Trophoblast cell (in vitro differentiated cells and primary cell): Measurements from ENCODE around the gene YTHDF2.
A peak's percentile ranks its signal among the peaks of the same experiment; 100 is the strongest.
"Not testable (repeated sequence)": the region's sequence is repeated elsewhere in the genome, so short reads cannot be mapped to it uniquely, and the experiment has no call there.

Experiments used
- DNase-seq, 2 donors: peaks; one replicate each; pipeline ENCODE4 v3.0.0-alpha.2; 2016
- H2AFZ ChIP-seq: 2 replicates; pipeline ENCODE4 v1.6.1; 2013; ENCODE audit warnings: low read length, moderate library complexity, mild to moderate bottlenecking; ENCODE audit not compliant: insufficient read depth, poor library complexity
- H2AK5ac ChIP-seq: 2 replicates; pipeline ENCODE4 v1.6.1; 2013; ENCODE audit warnings: mild to moderate bottlenecking, low read length
- H2BK120ac ChIP-seq: 2 replicates; pipeline ENCODE4 v1.6.1; 2013; ENCODE audit warnings: low read length, mild to moderate bottlenecking, moderate library complexity; ENCODE audit not compliant: insufficient read depth, poor library complexity
- H2BK12ac ChIP-seq: 2 replicates; pipeline ENCODE4 v1.6.1; 2013; ENCODE audit warnings: mild to moderate bottlenecking, low read length, moderate library complexity
- H2BK5ac ChIP-seq: 2 replicates; pipeline ENCODE4 v1.6.1; 2013; ENCODE audit warnings: low read length, low read depth, moderate library complexity, mild to moderate bottlenecking; ENCODE audit not compliant: poor library complexity
- H3K14ac ChIP-seq: 2 replicates; pipeline ENCODE4 v1.6.1; 2013; ENCODE audit warnings: mild to moderate bottlenecking, low read length
- H3K18ac ChIP-seq: 2 replicates; pipeline ENCODE4 v1.6.1; 2013; ENCODE audit warnings: mild to moderate bottlenecking, low read length
- H3K23ac ChIP-seq: 2 replicates; pipeline ENCODE4 v1.6.1; 2013; ENCODE audit warnings: low read length
- H3K27ac ChIP-seq: 2 replicates; pipeline ENCODE4 v1.5.1; 2013; ENCODE audit warnings: low read depth, mild to moderate bottlenecking, inconsistent platforms, low read length, moderate library complexity
- H3K27me3 ChIP-seq: 2 replicates; pipeline ENCODE4 v1.6.1; 2013; ENCODE audit warnings: inconsistent platforms, mild to moderate bottlenecking, low read length, moderate library complexity; ENCODE audit not compliant: insufficient read depth
- H3K36me3 ChIP-seq, 2 experiments: 1 replicate in 1 of 2; 2 replicates in 1 of 2; pipeline ENCODE4 v1.6.1; 2013; ENCODE audit warnings: low read length in 2 of 2, mild to moderate bottlenecking in 2 of 2, moderate library complexity in 1 of 2; ENCODE audit not compliant: insufficient read depth in 2 of 2, control insufficient read depth in 1 of 2
- H3K4ac ChIP-seq: 2 replicates; pipeline ENCODE4 v1.6.1; 2013; ENCODE audit warnings: low read depth, mild to moderate bottlenecking, low read length, moderate library complexity
- H3K4me1 ChIP-seq, 2 experiments: 1 replicate in 1 of 2; 2 replicates in 1 of 2; pipeline ENCODE4 v1.6.1; 2013; ENCODE audit warnings: low read length in 2 of 2, mild to moderate bottlenecking in 2 of 2, moderate library complexity in 1 of 2; ENCODE audit not compliant: insufficient read depth in 2 of 2, control insufficient read depth in 1 of 2
- H3K4me2 ChIP-seq: 2 replicates; pipeline ENCODE4 v1.6.1; 2013; ENCODE audit warnings: inconsistent platforms, mild to moderate bottlenecking, low read length, moderate library complexity
- H3K4me3 ChIP-seq: 2 replicates; pipeline ENCODE4 v1.5.1; 2013; ENCODE audit warnings: mild to moderate bottlenecking, low read depth, low read length, inconsistent platforms
- H3K79me1 ChIP-seq: one replicate; pipeline ENCODE4 v1.6.1; 2013; ENCODE audit warnings: low read length
- H3K79me2 ChIP-seq: 2 replicates; pipeline ENCODE4 v1.6.1; 2013; ENCODE audit warnings: low read length, mild to moderate bottlenecking; ENCODE audit not compliant: control insufficient read depth, insufficient read depth, poor library complexity
- H3K9ac ChIP-seq: 2 replicates; pipeline ENCODE4 v1.6.1; 2013; ENCODE audit warnings: mild to moderate bottlenecking, low read length
- H3K9me3 ChIP-seq: 2 replicates; pipeline ENCODE4 v1.6.1; 2013; ENCODE audit warnings: low read depth, mild to moderate bottlenecking, control low read depth, inconsistent platforms, low read length; ENCODE audit not compliant: insufficient read depth
- H4K12ac ChIP-seq: 2 replicates; pipeline ENCODE4 v1.6.1; 2013; ENCODE audit warnings: low read depth, mild to moderate bottlenecking, low read length, moderate library complexity
- H4K8ac ChIP-seq: 2 replicates; pipeline ENCODE4 v1.6.1; 2013; ENCODE audit warnings: low read depth, mild to moderate bottlenecking, low read length, moderate library complexity
- H4K91ac ChIP-seq: one replicate; pipeline ENCODE4 v1.6.1; 2013; ENCODE audit warnings: low read depth, mild to moderate bottlenecking, low read length, moderate library complexity
- WGBS: extraction: QIAGEN DNeasy Blood & Tissue Kit; methylation state at CpG from one replicate; pipeline ENCODE4 v1.1.7; 2013; ENCODE audit warnings: missing lambda C conversion rate; ENCODE audit not compliant: insufficient read length, insufficient coverage; ENCODE audit errors: extremely low coverage; 5-methylcytosine and 5-hydroxymethylcytosine counted together

YTHDF2 gene

GRCh38 chr1:28750771-28751294, 14.1 kb downstream of the YTHDF2 start:
- H3K4me1 ChIP-seq, H2BK5ac ChIP-seq, H3K9me3 ChIP-seq, H4K12ac ChIP-seq, H3K4me2 ChIP-seq, H3K4me3 ChIP-seq, H3K79me1 ChIP-seq, H2AFZ ChIP-seq, H2BK12ac ChIP-seq, H2BK120ac ChIP-seq, H3K14ac ChIP-seq, H3K9ac ChIP-seq, H4K8ac ChIP-seq, H4K91ac ChIP-seq, H3K18ac ChIP-seq, H3K27me3 ChIP-seq, H2AK5ac ChIP-seq, H3K23ac ChIP-seq: not testable (repeated sequence)
- WGBS = no CpG with 5 or more reads among the region's 8 CpGs
- DNase-seq = peak; percentile 87 to 91
- H3K79me2 ChIP-seq = peaks cover 15% of the 10 kb centered on the region
- peak overlapping the region; percentile 98 for H3K4ac ChIP-seq
- H3K36me3 ChIP-seq = peaks cover 26 to 28% of the 10 kb centered on the region in 2 experiments
- H3K27ac ChIP-seq = peak overlapping the region; percentile 10

GRCh38 chr1:28751315-28752060, 14.7 kb downstream of the YTHDF2 start:
- Histone ChIP-seq H4K12ac (no peak overlapping the region), H2AFZ (no peak overlapping the region), H3K9ac (no peak overlapping the region), H2AK5ac (no peak overlapping the region), H3K4me3 (no peak overlapping the region), H3K9me3 (no peaks in the 10 kb centered on the region), H3K36me3 (peaks cover 24 to 26% of the 10 kb centered on the region in 2 experiments), H4K91ac (no peak overlapping the region), H2BK12ac (no peak overlapping the region), H4K8ac (no peak overlapping the region), H3K18ac (no peak overlapping the region), H3K4me1 (peaks cover 0 to 4% of the 10 kb centered on the region in 2 experiments), H2BK5ac (no peak overlapping the region), H3K14ac (no peak overlapping the region), H3K4me2 (no peak overlapping the region), H3K23ac (no peak overlapping the region), H3K79me1 (no peaks in the 10 kb centered on the region), H3K79me2 (peaks cover 12% of the 10 kb centered on the region), H2BK120ac (no peak overlapping the region), H3K27me3 (no peaks in the 10 kb centered on the region), H3K4ac (peak overlapping the region; percentile 98), H3K27ac (peak overlapping the region; percentile 10)
- WGBS = no CpG with 5 or more reads among the region's 2 CpGs
- DNase-seq = peak in 1 of 2 donors; percentile 41

- no peak overlapping the region for H3K23ac ChIP-seq
- DNase-seq = no peak
- H2AFZ ChIP-seq = no peak overlapping the region
- H4K91ac ChIP-seq = no peak overlapping the region
- H2BK120ac ChIP-seq = no peak overlapping the region
- H3K9me3 ChIP-seq = no peaks in the 10 kb centered on the region
- H3K27me3 ChIP-seq = no peaks in the 10 kb centered on the region
- no peak overlapping the region for H3K9ac ChIP-seq
- H4K8ac ChIP-seq = no peak overlapping the region
- no peak overlapping the region for H2BK12ac ChIP-seq
- WGBS = no CpG with 5 or more reads among the region's 1 CpG
- H3K4ac ChIP-seq = no peak overlapping the region
- no peak overlapping the region for H3K14ac ChIP-seq
- no peak overlapping the region for H3K18ac ChIP-seq
- no peaks in the 10 kb centered on the region for H3K79me1 ChIP-seq
- H3K79me2 ChIP-seq = peaks cover 14% of the 10 kb centered on the region
- H3K4me3 ChIP-seq = no peak overlapping the region
- peaks cover 0 to 2% of the 10 kb centered on the region in 2 experiments for H3K4me1 ChIP-seq
- H3K27ac ChIP-seq = no peak overlapping the region
- H3K36me3 ChIP-seq = peaks cover 25 to 29% of the 10 kb centered on the region in 2 experiments
- H2AK5ac ChIP-seq = no peak overlapping the region
- H3K4me2 ChIP-seq = no peak overlapping the region
- no peak overlapping the region for H4K12ac ChIP-seq
- no peak overlapping the region for H2BK5ac ChIP-seq
Measured at GRCh38 chr1:28755701-28756100, 19.0 kb downstream of the YTHDF2 start.

- DNase-seq = no peak
- no peak overlapping the region for H3K4me3 ChIP-seq
- no peak overlapping the region for H3K23ac ChIP-seq
- H3K4me2 ChIP-seq = no peak overlapping the region
- H3K79me1 ChIP-seq = no peaks in the 10 kb centered on the region
- peak overlapping the region; percentile 34 for H3K4ac ChIP-seq
- no peak overlapping the region for H2AK5ac ChIP-seq
- H3K14ac ChIP-seq = no peak overlapping the region
- no peaks in the 10 kb centered on the region for H3K9me3 ChIP-seq
- H3K18ac ChIP-seq = no peak overlapping the region
- H4K91ac ChIP-seq = no peak overlapping the region
- H3K79me2 ChIP-seq = peaks cover 13% of the 10 kb centered on the region
- H4K8ac ChIP-seq = no peak overlapping the region
- no peak overlapping the region for H2BK12ac ChIP-seq
- H3K4me1 ChIP-seq = no peaks in the 10 kb centered on the region
- H3K27me3 ChIP-seq = no peaks in the 10 kb centered on the region
- no peak overlapping the region for H3K27ac ChIP-seq
- no peak overlapping the region for H3K9ac ChIP-seq
- no peak overlapping the region for H4K12ac ChIP-seq
- peaks cover 29 to 33% of the 10 kb centered on the region in 2 experiments for H3K36me3 ChIP-seq
- no peak overlapping the region for H2AFZ ChIP-seq
- no CpG with 5 or more reads among the region's 5 CpGs for WGBS
- H2BK120ac ChIP-seq = no peak overlapping the region
- no peak overlapping the region for H2BK5ac ChIP-seq
Measured at GRCh38 chr1:28756846-28757245, 20.1 kb downstream of the YTHDF2 start.
